ENCODE data around the gene CNTNAP4. TPM values are rescaled to one million over a fixed set of nuclear protein-coding genes. Genes with fewer than 3 reads are reported as not detected.

The CNTNAP4 gene
- total and polyA plus RNA-seq, 3 donors from 2014 or later: 1.5 to 3.5 (median 2.2) TPM

GRCh38 chr16:76445815-76446214 lies 168.6 kb downstream of the CNTNAP4 start:
- no peaks in the 10 kb centered on the region for H3K9me3 ChIP-seq
- WGBS, 2 donors: 86 to 91% methylated on average over 3 of the region's 3 CpGs
- no peaks in the 10 kb centered on the region for H3K27me3 ChIP-seq
- no peaks in the 10 kb centered on the region for H3K4me1 ChIP-seq
- intact Hi-C loops (cut with DNase I; ENCODE audit: low total_unique reads): no loop called here
- no peak overlapping the region for H3K4me3 ChIP-seq
- no peaks in the 10 kb centered on the region for H3K36me3 ChIP-seq (ENCODE audit: low read depth, missing control alignments)
- no peak for TF ChIP-seq POLR2A (IDR thresholded peaks at IDR 0.05)
- no peak for TF ChIP-seq CTCF (IDR thresholded peaks at IDR 0.05)
- no peak for DNase-seq
- no peak overlapping the region for H3K27ac ChIP-seq

GRCh38 chr16:76446251-76446650 lies 169.1 kb downstream of the CNTNAP4 start:
- Histone ChIP-seq H3K4me3 (no peak overlapping the region), H3K27me3 (no peaks in the 10 kb centered on the region), H3K36me3 (ENCODE audit: low read depth, missing control alignments) (no peaks in the 10 kb centered on the region), H3K9me3 (no peaks in the 10 kb centered on the region), H3K27ac (no peak overlapping the region), H3K4me1 (no peaks in the 10 kb centered on the region)
- 69 to 72% methylated on average over 3 of the region's 3 CpGs for WGBS, 2 donors
- no peak for DNase-seq
- intact Hi-C loops (cut with DNase I; ENCODE audit: low total_unique reads): no loop called here
- TF ChIP-seq CTCF (IDR thresholded peaks at IDR 0.05) (no peak), POLR2A (IDR thresholded peaks at IDR 0.05) (no peak)

GRCh38 chr16:76450890-76451289 lies 173.7 kb downstream of the CNTNAP4 start:
- 82 to 83% methylated on average over 6 of the region's 6 CpGs for WGBS, 2 donors
- no peaks in the 10 kb centered on the region for H3K4me1 ChIP-seq
- H3K4me3 ChIP-seq: no peak overlapping the region
- no peaks in the 10 kb centered on the region for H3K27me3 ChIP-seq
- DNase-seq: no peak
- no peak overlapping the region for H3K27ac ChIP-seq
- no peaks in the 10 kb centered on the region for H3K36me3 ChIP-seq (ENCODE audit: low read depth, missing control alignments)
- TF ChIP-seq POLR2A (IDR thresholded peaks at IDR 0.05): no peak
- no peak for TF ChIP-seq CTCF (IDR thresholded peaks at IDR 0.05)
- no peaks in the 10 kb centered on the region for H3K9me3 ChIP-seq
- intact Hi-C loops (cut with DNase I; ENCODE audit: low total_unique reads): no loop called here

- Histone ChIP-seq H3K27me3 (no peaks in the 10 kb centered on the region), H3K4me1 (no peaks in the 10 kb centered on the region), H3K27ac (no peak overlapping the region), H3K36me3 (ENCODE audit: low read depth, missing control alignments) (no peaks in the 10 kb centered on the region), H3K9me3 (no peaks in the 10 kb centered on the region), H3K4me3 (no peak overlapping the region)
- WGBS, 2 donors: 88 to 93% methylated on average over 3 of the region's 3 CpGs
- no peak for DNase-seq
- no peak for TF ChIP-seq CTCF (IDR thresholded peaks at IDR 0.05)
- TF ChIP-seq POLR2A (IDR thresholded peaks at IDR 0.05): no peak
- intact Hi-C loops (cut with DNase I; ENCODE audit: low total_unique reads): no loop called here
Measured at GRCh38 chr16:76455257-76455656, 178.1 kb downstream of the CNTNAP4 start.

GRCh38 chr16:76456016-76456415 lies 178.8 kb downstream of the CNTNAP4 start:
- no peak for TF ChIP-seq POLR2A (IDR thresholded peaks at IDR 0.05)
- TF ChIP-seq CTCF (IDR thresholded peaks at IDR 0.05): no peak
- Histone ChIP-seq H3K27me3 (no peaks in the 10 kb centered on the region), H3K4me1 (no peaks in the 10 kb centered on the region), H3K27ac (no peak overlapping the region), H3K4me3 (no peak overlapping the region), H3K36me3 (ENCODE audit: low read depth, missing control alignments) (no peaks in the 10 kb centered on the region), H3K9me3 (no peaks in the 10 kb centered on the region)
- WGBS, 2 donors: 54 to 55% methylated on average over 5 of the region's 5 CpGs
- DNase-seq: no peak
- intact Hi-C loops (cut with DNase I; ENCODE audit: low total_unique reads): no loop called here
